AML-193 (cell line): Measurements from ENCODE around the gene FHOD3.
"Not testable (repeated sequence)": the region's sequence is repeated elsewhere in the genome, so short reads cannot be mapped to it uniquely, and the experiment has no call there.

Experiments
- DNase-seq, 2 experiments: peaks; one replicate each; lab custom pipeline; 2025; lab: John Stamatoyannopoulos, UW

FHOD3 gene

GRCh38 chr18:36752929-36753865 lies 455.7 kb downstream of the FHOD3 start:
- no peak for DNase-seq

- DNase-seq, result no peak
Observed at GRCh38 chr18:36756242-36756641, 458.7 kb downstream of the FHOD3 start.

- DNase-seq, result no peak
Observed at GRCh38 chr18:36757081-36757480, 459.6 kb downstream of the FHOD3 start.

DNA sequence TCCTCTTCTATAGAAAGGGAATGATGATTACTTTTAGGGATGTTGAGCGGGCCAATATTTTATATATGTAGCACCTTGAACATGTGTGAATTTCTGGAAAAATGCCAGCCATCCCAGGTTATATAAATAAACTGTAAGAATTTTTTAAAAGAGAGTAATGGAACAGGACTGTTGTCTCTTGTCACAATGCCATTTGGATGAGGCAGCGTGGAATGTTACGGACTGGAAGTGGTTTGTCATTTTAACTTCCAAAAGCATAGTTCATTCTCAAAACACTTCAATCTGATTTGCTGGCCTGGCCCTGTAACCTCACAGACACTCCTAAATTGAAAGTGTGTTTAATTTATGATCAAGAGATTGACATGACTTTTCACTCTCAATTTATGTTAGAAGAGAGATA lies 460.5 kb downstream of the FHOD3 start:
- DNase-seq, result no peak

- DNase-seq, result no peak
Observed at GRCh38 chr18:36758623-36759022, 461.1 kb downstream of the FHOD3 start.

DNA sequence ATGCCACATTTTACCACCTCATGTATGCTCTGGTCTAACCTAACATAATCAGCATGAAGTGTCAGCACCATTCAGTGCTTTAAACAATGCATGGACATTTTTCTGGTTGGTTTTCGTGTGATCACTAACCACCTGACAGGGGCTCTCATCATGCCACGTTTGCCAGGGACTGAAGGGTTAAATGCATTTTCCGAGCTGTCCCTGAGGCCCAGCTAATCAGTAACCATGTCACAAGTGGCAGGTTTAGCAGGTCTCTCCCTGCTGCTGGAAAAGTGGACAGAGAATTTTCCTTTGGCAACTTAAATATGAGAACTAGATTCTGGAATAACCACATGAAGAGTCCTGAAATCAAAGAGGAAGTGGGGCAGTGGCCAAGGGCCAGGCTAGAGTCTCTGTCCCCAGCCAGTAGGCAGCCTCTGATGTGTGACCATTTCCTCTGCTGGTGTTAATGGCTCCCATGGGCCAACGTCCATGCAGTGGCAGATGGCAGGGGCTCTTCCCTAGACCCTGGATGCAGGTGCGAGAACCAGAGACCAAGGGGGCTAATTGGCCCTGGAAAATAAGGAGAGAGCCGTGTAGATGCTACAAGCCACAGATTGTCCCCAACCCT lies 461.8 kb downstream of the FHOD3 start:
- DNase-seq, result no peak

DNA sequence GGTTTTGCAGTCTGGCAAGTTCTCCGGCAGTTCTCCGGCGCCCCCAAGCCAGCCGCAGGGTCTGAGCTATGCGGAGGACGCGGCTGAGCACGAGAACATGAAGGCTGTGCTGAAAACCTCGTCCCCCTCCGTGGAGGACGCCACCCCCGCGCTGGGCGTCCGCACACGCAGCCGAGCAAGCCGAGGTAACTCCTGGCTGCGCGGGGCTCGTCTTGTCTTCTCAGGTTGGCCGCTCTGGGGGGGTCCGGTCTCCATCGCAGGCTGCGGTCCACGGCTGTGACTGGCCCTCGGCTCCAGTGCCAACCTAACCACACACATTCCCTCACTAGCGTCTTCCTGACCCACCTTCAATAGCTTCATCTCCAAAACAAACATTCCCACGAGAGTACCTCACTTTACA lies 463.1 kb downstream of the FHOD3 start:
- DNase-seq, result no peak

- no peak for DNase-seq
Observed at GRCh38 chr18:36761186-36761698, 463.7 kb downstream of the FHOD3 start.

DNA sequence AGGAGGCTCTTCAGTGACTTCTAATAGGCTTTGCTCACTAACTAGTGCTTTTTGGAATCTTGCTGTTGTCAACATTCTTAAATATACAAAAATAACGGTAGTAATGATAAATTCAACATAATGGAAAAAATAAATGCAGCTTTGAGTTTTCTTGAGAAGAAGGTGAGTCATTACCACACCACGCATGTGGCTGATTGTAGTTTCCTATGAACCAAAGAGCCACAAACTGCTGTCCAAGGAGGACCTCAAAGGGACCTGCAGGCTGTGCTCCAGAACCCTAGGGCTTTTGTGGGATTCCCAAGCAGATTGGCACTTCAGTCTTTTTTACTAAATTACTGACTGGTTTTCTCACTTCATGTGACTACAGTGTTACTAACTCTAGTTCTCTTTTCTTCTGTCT lies 464.6 kb downstream of the FHOD3 start:
- no peak for DNase-seq

GRCh38 chr18:36762965-36763364 lies 465.5 kb downstream of the FHOD3 start:
- not testable (repeated sequence) for DNase-seq

- no peak for DNase-seq
Observed at GRCh38 chr18:36766836-36767235, 469.3 kb downstream of the FHOD3 start.

- no peak for DNase-seq
Observed at GRCh38 chr18:36769172-36769571, 471.7 kb downstream of the FHOD3 start.

DNA sequence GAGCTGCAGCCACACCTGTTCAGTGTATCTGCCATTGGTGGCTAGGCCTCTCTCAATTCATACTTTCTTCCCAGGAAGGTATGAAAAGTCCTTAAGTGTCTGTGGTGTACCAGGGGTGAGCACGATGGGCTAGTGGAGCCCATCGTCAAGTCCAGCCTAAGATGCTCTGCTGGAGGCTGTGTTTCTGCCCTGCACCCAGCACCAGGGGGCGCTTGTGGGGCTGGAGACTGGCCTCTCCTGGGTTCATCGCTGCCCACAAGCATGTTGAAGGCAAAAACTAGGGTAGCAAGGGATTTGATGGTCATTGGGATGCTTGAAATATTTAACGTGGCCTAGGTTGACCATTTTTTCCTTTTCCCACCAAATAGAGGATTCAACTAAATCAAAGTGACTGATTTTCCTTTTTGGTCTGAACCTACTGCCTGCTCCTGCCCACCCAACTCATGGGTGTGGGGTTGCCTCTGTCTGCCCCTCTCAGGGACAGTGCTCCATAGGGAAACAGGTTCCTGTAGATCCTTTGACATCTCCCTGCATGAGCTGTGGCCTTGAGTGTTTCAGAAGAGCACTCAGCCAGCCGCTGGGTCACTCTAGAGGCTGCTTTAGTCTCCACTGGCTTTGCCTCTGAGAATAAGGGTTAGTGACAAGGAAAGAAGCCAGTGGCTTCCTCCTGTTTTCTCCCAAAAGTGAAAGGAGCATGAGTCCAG lies 472.2 kb downstream of the FHOD3 start:
- peak; percentile 7 to 24 for DNase-seq

DNA sequence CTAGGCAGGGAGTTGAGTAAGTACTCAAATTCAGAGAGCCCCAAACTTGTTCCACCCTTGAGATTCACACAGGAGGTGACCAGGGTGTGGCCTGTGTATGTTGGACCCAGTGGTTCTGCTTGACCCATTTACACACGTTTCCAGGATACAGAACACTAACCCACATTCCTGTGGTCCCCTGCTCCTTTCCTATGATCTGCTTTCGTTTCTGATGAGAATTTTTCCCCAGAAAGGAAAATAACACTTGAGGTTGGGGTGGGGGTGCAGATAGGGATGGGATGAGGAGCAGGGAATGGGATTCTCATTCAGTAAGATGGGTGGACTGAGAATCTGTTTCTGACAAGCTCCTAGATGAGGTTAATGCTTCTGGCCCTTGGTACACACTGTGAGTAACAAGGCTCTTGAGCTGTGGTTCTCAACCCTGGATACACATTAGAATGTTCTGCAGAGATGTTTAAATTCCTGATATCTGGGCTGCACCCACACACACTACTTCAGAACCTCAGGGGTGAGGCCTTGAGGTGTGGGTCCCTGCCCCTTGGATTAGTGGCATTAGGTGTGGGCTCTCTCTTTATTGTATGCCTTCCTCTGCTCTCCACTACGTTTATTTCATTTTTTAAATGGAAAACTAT lies 472.9 kb downstream of the FHOD3 start:
- no peak for DNase-seq

GRCh38 chr18:36771245-36771644 lies 473.7 kb downstream of the FHOD3 start:
- DNase-seq, result no peak

GRCh38 chr18:36772241-36772723 lies 474.8 kb downstream of the FHOD3 start:
- no peak for DNase-seq

GRCh38 chr18:36775396-36775795 lies 477.9 kb downstream of the FHOD3 start:
- DNase-seq, result no peak

DNA sequence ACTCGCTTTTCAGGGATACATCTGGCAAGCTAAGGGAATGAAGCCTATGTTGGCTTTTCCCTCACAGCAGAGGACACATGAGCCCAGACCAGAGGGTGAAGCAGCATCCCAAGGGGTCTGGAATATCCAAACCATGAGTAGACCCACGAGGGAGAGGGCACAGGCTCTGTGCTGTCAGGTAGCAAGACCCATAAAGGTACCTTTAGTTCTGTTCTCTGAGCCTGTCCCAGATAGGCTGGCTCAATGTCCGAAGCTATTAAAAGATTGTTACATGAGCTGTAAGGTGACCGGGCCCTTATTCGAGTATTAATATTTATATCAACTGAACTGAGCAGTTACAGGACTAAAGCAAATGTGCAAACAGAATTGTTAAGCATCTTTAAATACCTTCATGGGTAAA lies 479.1 kb downstream of the FHOD3 start:
- DNase-seq, result no peak

GRCh38 chr18:36777566-36777965 lies 480.1 kb downstream of the FHOD3 start:
- no peak for DNase-seq

DNA sequence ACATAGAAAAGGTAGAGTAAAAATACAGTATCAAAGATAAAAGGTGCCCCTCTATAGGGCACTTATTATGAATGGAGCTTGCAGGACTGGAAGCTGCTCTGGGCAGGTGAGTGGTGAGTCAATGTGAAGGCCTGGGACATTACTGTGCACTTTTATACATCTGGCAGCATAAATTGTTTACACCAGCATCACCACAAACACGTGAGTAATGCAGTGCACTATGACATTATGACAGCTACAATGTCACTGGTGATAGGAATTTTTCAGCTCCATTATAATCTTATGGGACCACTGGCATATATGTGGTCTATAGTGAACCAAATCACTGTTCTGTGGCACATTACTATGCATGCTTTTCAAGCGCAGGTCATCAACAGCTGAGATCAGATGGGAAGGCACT lies 483.2 kb downstream of the FHOD3 start:
- no peak for DNase-seq

DNA sequence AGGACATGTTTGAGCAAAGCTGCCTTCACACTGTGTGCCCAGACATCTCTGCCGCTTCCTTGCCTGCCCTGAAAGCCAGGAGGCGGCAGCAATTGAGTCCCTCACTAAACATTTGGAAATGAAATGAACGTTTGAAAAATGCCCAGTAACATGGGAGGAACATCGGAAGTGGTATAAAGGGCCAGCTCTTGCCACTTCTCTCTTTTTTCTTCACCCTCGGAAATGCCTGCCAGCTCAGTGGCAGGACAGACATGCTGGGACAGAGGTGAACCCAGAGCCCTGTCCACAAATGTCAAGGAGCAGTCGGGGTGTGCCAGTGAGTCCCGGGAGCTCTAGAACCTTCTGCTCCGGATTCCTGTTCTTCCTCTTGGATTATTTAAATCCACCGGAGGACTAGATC lies 485.2 kb downstream of the FHOD3 start:
- DNase-seq, result no peak

- DNase-seq, result no peak
Observed at GRCh38 chr18:36783792-36784191, 486.3 kb downstream of the FHOD3 start.
